Coronary artery (tissue), 2 donors: ENCODE results near the gene ANAPC5.

Source experiments
- DNase-seq: peaks from one replicate; pipeline ENCODE4 v3.0.0-alpha.2; 2017; ENCODE audit warnings: low spot score
- H3K27ac ChIP-seq, 2 donors: fragments of 200-600 bp; sonication (generic); one replicate each; pipeline ENCODE4 v1.5.1; 2016 to 2019
- H3K4me3 ChIP-seq: fragments of 200-600 bp; sonication (generic); 2 replicates; pipeline ENCODE4 v1.5.1; 2016; ENCODE audit warnings: mild to moderate bottlenecking, moderate library complexity
- TF ChIP-seq, protein P1 (sequence below): fragments of 200-600 bp; sonication (generic); IDR thresholded peaks from one replicate; pipeline ENCODE4 v1.5.1; 2019; ENCODE audit warnings: antibody characterized with exemption

ANAPC5 gene, protein sequence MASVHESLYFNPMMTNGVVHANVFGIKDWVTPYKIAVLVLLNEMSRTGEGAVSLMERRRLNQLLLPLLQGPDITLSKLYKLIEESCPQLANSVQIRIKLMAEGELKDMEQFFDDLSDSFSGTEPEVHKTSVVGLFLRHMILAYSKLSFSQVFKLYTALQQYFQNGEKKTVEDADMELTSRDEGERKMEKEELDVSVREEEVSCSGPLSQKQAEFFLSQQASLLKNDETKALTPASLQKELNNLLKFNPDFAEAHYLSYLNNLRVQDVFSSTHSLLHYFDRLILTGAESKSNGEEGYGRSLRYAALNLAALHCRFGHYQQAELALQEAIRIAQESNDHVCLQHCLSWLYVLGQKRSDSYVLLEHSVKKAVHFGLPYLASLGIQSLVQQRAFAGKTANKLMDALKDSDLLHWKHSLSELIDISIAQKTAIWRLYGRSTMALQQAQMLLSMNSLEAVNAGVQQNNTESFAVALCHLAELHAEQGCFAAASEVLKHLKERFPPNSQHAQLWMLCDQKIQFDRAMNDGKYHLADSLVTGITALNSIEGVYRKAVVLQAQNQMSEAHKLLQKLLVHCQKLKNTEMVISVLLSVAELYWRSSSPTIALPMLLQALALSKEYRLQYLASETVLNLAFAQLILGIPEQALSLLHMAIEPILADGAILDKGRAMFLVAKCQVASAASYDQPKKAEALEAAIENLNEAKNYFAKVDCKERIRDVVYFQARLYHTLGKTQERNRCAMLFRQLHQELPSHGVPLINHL

DNA sequence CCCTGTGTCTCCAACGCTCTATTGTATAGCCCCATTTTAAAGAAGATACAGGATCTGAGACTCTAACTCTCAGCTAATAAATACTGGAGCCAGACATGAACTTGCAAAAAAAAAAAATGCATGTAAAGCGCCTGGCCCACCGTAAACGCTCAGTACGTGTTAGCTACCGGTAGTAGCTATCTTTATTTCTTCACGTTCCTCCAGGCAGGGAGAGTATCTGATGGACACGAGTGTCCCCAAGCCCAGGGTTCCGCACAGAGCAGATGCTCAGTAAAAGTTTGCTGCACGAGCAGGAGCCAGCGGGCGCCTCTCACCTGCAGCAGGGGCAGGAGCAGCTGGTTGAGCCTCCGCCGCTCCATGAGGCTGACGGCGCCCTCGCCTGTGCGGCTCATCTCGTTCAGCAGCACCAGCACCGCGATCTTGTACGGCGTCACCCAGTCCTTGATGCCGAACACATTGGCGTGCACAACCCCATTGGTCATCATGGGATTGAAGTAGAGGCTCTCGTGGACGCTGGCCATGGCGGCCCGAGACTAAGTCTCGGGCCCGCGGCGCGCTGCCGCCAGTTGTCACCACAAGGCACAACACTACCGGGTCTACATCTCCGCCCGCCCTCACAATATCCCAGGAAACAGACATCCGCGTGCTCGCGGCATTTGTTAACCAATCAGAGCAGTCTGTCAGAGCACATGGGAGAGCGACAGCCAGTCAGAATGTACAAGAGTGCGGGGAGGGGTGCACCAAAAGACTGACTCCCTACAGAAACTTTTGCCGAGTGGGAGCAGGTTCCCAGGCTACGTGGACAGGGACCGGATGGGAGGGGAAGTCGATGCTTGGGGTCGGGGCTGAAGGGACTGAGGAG is at the start of gene ANAPC5:
Gene ANAPC5 (minus strand): TSS at position 592 of the 862 bp plus-strand sequence. CDS start 71 bp downstream, at position 521.
- TF ChIP-seq, protein P1, sequence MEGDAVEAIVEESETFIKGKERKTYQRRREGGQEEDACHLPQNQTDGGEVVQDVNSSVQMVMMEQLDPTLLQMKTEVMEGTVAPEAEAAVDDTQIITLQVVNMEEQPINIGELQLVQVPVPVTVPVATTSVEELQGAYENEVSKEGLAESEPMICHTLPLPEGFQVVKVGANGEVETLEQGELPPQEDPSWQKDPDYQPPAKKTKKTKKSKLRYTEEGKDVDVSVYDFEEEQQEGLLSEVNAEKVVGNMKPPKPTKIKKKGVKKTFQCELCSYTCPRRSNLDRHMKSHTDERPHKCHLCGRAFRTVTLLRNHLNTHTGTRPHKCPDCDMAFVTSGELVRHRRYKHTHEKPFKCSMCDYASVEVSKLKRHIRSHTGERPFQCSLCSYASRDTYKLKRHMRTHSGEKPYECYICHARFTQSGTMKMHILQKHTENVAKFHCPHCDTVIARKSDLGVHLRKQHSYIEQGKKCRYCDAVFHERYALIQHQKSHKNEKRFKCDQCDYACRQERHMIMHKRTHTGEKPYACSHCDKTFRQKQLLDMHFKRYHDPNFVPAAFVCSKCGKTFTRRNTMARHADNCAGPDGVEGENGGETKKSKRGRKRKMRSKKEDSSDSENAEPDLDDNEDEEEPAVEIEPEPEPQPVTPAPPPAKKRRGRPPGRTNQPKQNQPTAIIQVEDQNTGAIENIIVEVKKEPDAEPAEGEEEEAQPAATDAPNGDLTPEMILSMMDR, result no peak

DNA sequence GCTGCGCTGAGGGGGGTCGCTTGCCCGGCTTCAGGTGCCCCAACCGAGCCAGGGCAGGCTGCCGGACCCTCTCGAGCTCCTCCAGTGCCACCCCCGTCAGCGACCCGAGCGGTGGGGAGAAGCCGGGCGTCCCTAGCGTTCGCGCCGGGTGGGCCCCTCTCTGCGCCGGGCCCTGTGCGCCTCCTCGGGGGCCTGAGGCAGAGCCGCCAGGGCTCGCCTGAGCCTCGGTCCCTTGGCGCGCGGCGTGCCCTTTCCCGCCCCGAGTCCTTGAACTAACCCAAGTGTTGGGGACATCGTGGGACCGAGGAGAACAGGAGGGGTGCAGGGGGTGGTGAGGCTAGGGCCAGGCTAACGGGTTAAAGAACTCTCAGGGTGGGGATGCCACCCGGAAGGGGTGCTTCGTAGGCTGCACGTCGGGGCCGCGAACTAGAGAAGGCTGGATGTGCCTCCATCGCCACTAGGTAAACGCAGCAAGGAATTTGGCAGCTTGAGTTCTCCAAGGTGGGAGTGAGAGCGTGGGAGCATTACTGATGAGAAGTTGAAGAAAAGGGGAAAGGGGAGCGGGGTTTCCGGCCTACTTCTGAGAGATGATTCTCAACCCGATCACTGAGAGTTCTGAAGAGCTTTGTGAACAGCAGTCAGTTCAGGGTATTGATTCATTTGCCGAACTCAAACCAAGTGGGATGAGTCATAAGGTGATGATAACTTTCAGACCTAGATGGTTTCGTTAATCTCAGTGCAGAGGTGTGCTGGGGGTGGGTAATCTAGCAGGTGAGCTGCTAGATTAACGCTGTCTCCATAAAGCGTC is 48.3 kb upstream of the ANAPC5 start:
- H3K4me3 ChIP-seq, result peak overlapping the region; percentile 97
- peak overlapping the region; percentile 81 to 92 for H3K27ac ChIP-seq
- DNase-seq, result no peak
- TF ChIP-seq, protein P1, result no peak

More for the DNA sequence above, at the start of gene ANAPC5:
- peak within 1 kb of the TSS; percentile 35 to 92 for H3K27ac ChIP-seq
- peak within 1 kb of the TSS; percentile 99 for H3K4me3 ChIP-seq
- peak; percentile 98 for DNase-seq

DNA sequence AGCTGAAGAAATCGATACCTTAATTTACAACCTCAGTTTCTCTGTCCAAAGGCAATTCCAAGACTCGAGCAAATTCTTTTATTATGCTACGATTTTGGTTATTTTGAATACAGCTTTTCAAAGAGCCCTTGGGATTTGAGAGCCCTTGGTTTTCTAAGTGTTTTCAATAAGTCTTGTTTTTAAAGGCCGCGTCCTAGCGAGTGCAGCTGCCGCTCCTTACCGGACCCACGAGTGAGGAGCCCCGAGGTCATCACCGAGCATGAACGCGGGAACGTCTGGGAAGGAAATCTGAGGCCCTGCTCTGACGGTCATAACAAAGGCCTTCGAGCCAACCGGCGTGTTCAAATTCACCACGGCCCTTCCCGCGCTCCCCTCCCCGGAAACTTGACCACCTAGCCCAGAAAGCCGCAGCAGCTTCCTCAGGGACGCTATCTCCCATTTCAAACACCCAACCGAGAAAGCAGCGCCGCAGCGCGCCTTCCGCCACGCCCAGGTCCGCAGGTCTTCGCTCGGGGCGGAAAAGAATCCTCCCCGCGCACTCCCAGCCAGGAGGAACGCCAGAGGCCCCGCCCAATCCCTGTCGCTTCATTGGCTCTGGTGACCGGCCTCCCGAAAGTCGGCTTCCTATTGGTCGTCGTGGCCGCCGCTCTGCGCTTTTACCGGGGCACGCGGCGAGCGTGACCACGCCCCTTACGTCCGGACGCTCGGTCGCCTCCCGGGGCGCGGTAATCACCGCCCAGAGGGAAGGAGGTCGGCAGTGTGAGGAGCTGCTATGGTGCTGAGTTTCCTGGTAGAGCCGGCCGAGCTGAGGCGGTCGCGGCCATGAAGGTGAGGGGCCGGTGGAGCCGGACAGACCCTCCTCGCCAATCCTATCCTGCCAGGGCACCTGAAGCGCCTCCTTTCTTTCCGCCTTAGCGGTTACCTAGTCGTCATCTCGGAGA is 47.5 kb upstream of the ANAPC5 start, which contains the start of gene RNF34:
Gene RNF34 (plus strand): TSS at position 728 of the 941 bp plus-strand sequence. CDS start 95 bp downstream, at position 823.
- Histone ChIP-seq H3K27ac (peak within 1 kb of the TSS; percentile 81 to 92), H3K4me3 (peak within 1 kb of the TSS; percentile 97)
- DNase-seq, result peak; percentile 98
- TF ChIP-seq, protein P1, result no peak

DNA sequence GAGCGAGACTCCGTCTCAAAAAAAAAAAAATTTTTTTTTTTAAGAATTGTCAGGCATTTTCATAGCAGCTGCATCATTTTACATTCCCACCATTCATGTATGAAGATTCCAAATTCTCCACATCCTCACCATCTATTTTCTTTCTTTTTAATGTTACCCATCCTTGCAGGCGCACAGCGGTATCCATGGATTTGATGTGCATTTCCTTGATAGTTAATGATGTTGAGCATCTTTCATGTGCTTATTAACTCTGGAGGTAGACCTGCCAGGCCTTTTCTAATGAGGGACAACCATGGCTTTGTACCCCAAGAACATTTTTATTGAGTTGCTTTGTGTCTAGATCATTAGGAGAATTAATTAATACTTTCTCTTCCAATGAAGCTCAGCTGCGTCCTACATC is 46.1 kb upstream of the ANAPC5 start:
- no peak for DNase-seq
- TF ChIP-seq, protein P1, result no peak
- H3K4me3 ChIP-seq, result no peak overlapping the region

DNA sequence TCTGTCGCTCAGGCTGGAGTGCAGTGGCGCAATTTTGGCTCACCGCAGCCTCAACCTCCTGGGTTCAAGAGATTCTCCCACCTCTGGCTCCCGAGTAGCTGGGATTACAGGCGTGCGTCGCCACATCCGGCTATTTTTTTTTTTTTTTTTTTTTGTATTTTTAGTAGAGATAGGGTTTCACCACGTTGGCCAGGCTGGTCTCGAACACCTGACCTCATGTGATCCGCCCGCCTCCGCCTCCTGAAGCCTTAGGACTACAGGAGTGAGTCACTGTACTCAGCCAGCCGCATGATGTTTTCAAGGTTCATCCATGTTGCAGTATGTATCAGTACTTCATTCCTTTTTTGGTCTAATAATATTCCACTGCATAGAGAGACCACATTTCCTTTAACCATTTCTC is 45.3 kb upstream of the ANAPC5 start:
- TF ChIP-seq, protein P1, result no peak
- no peak for DNase-seq
- no peak overlapping the region for H3K27ac ChIP-seq

More for the DNA sequence above, 46.1 kb upstream of the ANAPC5 start:
- no peak overlapping the region for H3K27ac ChIP-seq

More for the DNA sequence above, 45.3 kb upstream of the ANAPC5 start:
- no peak overlapping the region for H3K4me3 ChIP-seq
